Ammon's horn (tissue), 1 donor: ENCODE data around the gene MYLK3.

Experiments used
- DNase-seq: peaks from one replicate; pipeline ENCODE4 v3.0.0-alpha.2; 2016; ENCODE audit warnings: low spot score

The MYLK3 gene

DNA sequence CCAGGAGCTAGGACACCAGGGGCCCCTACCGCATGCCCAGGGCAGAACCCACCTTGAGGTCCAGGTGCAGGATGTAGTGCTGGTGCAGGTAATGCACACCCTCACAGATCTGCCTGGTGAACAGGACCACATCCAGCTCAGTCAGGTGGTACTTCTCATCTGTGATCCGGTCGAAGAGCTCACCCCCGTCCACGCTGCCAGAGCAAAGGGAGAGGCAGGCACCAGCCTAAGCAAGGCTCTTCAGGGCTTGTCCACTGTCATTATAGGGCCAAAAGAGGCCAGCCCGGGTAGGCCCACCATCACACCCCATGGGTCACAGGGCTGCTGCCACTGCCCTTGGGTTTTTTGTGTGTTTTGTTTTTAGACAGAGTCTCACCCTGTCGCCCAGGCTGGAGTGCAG lies 21.0 kb downstream of the MYLK3 start:
- no peak for DNase-seq

DNA sequence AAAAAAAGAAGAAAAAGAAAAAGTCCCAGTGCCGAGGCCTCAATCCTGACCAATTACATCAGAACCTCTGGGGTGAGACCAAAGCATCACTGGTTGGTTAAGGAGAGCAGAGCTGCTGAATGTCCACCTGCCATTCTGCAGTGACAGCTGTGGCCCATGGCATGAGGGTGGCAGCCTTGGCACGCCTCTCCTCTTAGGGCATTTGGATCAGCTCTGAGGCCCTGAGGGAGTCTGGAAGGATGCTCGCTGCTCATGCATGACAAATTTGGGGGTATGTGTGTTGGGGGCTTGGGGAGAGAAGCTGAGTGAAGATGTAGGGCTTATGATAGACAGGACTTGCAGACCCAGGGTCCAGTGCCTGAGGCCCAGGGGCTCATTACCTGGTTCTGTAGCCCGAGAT lies 26.3 kb downstream of the MYLK3 start:
- DNase-seq = no peak

DNA sequence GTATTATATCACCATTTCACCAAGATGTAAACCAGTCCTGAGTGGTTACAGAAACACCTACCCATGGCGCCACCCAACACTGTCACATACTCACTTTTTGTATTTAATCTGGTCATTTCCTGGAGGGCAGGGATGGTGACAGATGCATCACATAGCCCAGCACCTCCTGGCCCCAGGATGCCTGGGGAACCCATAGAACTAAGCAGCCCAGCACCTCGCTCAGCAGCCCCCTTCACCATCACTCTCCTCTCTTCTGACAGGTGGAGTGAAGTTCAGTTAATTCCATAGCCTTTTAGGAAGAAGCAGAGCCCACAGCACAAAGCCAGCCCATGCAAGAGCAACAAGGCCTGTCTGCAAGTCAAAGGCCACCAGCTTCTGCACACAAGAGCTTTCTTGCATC lies 27.5 kb downstream of the MYLK3 start:
- no peak for DNase-seq

DNA sequence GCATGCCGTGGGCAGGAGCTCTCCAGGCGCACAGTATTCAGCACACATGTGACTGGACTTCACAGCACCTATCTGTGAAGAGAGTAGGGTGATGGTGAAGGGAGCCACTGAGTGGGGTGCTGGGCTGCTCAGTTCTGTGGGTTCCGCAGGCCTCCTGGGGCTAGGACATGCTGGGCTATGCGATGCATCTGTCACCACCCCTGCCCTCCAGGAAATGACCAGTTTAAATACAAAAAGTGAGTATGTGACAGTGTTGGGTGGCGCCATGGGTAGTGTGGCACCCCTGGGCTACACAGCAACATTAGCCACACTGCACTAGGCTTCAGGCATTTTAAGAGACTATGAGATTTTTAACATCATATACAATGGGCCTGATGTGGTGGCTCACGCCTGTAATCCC lies 28.6 kb downstream of the MYLK3 start:
- no peak for DNase-seq

DNA sequence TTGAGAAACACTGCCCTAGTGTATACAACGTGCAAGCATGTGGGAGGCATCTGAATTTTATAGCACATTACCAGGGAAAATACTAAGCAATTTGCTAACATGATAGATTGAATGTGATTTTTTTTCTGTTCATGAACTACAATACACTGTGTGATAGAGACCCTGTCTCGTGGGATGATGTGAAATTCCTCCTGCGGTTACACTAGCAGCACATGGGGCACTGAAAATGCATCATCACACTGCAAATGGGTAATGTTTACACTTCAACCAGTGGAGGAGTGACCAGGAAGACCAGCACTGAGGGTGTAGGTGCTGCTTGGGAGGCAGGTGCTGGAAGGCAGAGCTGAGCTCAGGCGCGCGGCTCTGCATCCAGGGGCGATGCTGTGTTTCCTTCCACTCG lies 29.9 kb downstream of the MYLK3 start:
- DNase-seq = no peak

DNA sequence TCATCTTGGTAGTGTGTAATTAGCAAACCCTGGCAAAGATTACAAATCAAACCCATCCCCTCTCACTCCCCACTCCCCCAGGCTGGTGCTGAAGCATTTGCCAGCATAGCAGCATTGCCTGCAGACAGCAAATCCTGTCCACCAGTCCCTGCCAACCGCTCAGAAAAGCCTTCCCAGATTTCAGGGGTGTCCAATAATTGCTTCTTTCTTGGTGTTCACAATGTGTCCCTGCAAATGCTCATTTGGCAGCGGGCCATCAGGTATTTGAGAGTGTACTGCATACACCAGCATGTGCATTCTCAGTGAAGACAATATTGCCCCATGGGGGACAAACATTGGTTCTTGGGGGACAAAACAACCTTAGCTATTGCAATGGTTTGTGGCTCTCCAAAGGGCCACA lies 30.5 kb downstream of the MYLK3 start:
- DNase-seq = no peak

DNA sequence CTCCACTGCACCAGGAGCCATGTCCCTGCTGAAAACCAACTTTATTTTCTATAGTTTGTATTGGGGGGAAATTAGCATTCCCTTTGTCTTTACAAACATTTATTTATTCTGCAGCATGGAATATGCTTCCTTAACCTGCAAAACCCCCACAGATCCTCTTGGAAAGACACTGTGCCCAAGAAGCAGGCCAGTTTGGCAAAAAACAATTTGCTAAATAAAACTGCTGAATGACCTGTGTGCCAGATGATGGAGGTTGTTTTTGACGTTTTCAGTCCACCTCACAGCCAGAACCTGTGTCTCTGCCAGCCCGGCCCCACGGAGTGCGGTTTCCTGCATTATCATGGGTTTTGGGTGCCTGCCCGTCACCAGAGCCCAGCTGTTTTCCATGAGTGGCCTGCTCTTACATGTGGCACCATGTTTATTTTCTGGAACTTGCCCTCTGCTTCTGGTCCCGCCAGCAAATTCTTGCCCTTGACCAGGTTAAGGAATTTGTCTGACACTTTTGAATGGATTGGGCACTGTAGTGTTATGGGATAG lies 32.3 kb downstream of the MYLK3 start:
- DNase-seq = no peak

DNA sequence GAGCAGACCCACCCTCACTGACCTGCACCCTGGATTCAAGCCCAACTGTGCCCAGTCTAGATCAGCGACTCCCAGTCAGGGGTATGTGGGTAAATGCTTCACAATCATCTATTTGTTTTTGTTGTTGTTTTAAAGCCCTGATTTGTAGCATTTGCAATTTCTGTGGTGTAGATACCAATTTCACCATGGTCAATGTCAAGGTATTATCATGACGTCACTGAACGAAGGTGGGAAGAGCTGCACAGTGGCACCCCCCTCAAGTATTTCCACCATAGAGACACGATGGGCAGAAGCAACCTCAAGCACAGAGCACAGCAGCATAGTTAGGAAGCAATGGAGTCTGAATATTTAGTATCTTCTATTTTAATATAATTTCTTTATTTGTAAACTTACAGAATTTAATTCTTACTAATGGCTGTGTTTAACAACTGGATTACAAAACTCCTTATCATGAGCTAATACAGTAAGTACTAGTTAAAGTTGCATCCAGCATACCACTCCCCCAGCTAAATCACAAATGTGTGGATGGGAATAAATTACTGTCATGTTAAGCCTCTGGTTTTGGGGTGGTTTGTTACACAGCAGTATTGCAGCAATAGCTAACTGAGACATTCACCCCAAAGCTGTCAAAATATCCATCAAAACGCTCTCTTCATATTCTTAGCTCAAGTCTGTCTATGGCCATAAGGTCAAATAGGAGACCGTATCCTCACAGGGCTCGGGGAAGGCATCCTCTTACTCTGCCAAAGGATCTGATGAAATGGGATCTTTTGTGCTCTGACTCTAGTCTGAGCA lies 33.1 kb downstream of the MYLK3 start:
- DNase-seq = no peak

DNA sequence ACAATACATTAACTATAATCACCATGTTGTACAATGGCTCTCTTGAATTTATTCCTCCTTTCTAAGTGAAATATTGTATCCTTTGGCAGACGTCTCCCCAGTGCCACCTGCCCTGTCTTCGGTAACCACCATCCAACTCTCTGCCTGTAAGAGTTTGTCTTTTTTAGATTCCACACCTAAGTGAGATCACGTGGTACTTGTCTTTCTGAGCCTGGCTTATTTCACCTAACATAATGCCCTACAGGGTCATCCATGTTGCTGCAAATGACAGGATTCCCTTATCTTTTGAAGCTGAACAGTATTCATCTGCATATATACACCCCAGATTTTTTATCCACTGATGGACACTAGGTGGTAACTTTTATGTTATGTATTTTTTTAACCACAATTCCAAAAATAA lies 34.5 kb downstream of the MYLK3 start:
- no peak for DNase-seq

DNA sequence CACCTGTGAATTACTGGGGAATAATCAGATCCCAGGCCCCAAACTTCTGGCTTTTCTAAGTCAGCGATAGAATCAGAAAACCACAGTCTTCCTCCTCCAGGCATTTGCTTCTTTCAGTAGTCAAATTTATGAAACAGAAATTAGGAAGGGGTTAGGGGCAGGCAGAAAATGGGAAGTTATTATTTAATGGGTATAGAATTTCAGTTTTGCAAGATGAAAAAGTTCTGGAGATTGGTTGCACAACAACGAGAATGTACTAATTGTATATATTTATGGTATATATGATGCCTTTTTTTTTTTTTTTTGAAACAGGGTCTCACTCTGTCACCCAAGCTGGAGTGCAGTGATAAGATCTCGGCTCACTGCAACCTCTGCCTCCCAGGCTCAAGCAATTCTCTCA lies 35.2 kb downstream of the MYLK3 start:
- DNase-seq = no peak

DNA sequence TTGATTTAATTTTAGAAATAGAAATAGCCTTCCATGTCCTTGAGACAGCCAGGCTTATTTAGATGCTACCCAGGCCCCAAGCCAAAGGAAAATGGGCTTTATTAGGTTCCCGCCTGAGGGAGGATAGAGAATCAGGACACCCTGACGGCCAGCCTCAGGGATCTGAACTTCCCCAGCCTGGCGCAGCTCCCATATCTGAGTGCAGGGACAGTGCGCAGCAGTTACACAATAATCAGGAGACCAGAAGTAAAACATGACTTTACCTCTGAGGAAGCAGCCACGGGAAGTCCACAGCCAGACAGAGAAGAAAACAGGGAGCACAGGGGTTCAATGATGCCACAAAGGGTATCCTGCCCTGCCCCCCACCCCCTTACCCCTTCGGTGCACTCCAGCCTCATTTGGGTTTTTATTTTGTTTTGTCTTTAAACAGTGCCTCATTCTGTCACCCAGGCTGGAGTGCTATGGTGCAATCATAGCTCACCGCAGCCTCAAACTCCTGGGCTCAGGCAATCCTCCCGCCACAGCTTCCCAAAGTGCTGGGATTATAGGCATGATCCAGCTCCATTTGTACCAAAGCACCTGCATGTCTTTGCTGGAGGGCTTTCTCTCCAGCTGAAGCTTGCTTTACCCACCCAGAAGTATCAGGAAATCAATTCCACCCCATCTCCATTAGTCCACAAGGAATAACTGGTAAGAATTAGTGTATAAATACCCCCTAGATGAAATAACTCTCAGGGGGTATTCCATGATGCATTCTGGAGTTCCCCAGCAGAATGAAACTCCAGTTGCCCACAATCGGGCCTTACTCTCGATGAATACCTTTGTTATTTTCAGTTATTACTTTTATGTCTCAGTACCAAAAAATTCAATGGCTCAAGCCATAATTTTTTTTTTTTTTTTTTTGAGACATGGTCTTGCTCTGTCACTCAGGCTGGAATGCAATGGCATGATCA lies 36.8 kb downstream of the MYLK3 start:
- no peak for DNase-seq

DNA sequence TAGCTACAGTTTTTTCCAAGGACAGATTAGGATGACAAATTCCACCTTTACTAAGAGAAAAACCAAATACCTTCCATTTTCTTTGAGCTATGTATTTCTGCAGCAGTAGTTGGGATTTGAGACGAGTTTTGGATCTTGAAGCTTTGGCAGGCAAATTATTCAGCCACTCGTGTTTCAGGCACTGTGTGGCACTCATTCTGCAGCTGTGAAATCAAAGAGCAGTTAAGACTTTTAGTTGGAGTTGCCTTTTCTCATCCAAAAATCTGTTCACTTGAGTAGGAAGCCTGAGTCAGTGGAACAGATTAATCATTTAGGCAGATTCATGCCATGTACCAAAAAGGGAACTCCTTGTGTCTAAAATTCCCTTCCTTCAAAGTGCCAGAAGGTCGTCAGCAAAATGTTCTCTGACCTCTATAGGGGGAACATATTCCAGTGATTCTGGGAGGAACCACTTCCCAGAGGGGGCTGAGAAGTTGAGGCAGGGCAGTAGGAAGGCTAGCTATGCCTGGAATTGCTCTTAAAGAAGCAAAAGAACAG lies 38.6 kb downstream of the MYLK3 start:
- DNase-seq = no peak

DNA sequence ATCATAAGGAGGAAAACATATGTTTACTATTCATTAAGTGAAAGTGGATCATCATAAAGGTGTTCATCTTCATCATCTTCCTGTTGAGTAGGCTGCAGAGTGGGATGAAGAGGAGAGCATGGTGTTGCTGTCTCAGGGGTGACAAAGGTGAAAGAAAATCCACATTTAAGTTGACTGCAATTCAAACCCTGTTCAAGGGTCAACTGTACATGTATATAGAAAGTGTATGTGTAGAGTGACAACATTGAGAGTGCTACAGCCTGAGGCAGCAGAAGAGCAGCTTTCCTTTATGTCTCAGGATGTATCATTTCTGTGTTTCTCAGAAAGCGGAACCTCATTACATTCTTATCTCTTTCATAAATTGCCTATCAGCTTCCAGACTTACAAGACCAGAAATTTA lies 41.5 kb downstream of the MYLK3 start:
- no peak for DNase-seq

DNA sequence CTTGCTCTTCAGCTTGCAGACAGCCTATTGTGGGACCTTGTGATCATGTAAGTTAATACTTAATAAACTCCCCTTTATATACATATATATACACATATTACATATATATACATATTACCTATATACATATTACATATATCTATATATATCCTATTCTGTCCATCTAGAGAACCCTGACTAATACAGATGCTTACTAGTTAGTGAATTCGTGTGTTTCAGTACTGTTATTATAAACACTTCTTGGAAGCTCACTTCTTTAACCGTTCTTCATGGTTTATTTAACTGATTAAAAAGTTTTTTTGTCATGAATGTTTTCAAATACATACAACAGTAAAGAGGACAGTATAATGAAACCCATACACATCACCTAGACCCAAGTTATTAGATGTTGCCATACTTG lies 46.1 kb downstream of the MYLK3 start:
- no peak for DNase-seq

DNA sequence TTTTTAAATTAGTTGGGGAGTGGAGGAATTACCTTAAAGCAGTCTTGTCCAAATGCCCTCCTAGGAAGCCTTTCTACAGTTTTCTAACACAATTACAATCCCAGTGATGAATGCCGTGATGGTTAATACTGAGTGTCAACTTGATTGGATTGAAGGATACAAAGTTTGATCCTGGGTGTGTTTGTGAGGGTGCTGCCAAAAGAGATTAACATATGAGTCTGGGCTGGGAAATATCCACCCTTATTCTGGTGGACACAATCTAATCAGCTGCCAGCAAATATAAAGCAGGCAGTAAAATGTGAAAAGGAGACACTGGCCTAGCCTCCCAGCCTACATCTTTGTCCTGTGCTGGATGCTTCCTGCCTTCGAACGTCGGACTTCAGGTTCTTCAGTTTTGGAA lies 46.5 kb downstream of the MYLK3 start:
- DNase-seq = no peak

DNA sequence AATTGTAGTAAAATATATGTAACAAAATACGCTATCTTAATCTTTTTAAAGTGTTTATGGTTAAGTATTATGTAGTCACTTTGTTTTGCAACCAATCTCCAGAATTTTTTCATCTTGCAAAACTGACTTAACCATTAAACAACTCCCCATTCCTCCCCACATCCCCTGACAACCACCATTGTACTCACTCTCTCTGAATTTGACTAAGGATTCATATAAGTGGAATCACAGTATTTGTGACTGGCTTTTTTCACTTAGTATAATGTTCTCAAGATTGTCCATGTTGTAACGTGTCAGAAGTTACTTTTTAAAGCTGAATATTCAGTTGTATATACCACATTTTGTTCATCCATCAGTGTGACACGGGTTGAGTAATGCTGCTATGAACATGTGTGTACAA lies 48.1 kb downstream of the MYLK3 start:
- DNase-seq = no peak

DNA sequence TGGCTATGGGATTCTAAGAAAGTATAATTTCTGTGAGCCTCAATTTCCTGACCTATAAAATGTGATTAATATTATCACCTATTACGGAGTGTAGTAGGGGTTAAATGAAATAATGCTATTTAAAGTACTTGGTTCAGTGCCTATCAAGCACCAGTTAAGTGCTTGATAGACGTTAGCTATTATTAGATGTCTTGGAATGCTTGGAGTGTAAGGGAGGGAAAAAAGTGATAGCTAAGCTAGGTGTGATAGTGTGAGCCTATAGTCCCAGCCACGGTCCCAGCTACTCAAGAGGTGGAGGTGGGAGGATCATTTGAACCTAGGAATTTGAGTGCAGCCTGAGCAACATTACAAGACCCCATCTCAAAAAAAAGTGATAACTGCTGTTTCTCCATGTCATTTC lies 51.2 kb downstream of the MYLK3 start:
- no peak for DNase-seq

DNA sequence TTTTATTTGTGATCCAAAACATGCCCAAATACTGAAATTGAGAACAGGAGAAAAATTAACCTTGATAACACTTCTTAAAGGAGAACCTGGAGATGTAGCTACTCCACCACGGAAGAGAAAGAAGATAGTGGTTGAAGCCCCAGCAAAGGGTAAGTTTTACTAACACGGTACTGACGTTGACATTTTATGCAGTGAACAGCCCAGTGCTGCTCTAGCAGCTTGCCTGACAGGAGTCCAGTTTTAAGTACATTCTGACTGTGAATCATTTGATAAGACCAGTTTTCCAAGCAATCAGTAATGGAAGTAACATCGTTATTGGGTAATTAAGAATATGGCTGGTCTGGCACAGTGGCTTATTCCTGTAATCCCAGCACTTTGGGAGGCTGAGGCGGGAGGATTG lies 52.2 kb downstream of the MYLK3 start:
- DNase-seq = no peak

DNA sequence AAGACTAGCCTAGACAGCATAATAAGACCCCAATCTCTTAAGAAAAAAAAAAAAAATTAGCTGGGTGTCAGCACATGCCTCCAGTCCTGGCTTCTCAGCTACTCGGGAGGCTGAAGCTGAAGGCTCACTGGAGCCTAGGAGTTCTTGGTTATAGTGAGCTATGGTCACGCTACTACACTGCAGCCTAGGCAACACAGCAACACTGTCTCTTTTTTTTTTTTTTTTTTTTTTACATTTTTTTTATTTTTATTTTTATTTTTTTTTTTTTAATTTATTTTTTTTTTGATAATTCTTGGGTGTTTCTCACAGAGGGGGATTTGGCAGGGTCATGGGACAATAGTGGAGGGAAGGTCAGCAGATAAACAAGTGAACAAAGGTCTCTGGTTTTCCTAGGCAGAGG lies 54.5 kb downstream of the MYLK3 start:
- no peak for DNase-seq

DNA sequence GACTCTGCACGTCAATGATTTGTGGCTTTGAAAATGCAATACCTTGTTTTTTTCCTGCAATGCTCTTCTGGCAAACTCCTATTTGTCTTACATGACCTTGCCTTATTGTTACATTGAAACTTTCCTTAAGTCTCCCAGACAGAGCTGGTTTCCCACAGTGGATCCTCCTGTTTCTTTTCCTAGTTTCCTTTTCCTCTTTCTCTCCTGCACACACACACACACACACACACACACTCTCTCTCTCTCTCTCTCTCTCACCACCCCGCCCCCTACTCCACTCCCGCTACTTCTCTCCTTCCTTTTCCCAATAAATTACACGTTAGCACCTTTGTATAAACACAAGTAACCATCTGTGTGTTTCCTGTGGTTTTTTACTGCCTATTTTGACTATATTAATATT lies 56.4 kb downstream of the MYLK3 start:
- no peak for DNase-seq

DNA sequence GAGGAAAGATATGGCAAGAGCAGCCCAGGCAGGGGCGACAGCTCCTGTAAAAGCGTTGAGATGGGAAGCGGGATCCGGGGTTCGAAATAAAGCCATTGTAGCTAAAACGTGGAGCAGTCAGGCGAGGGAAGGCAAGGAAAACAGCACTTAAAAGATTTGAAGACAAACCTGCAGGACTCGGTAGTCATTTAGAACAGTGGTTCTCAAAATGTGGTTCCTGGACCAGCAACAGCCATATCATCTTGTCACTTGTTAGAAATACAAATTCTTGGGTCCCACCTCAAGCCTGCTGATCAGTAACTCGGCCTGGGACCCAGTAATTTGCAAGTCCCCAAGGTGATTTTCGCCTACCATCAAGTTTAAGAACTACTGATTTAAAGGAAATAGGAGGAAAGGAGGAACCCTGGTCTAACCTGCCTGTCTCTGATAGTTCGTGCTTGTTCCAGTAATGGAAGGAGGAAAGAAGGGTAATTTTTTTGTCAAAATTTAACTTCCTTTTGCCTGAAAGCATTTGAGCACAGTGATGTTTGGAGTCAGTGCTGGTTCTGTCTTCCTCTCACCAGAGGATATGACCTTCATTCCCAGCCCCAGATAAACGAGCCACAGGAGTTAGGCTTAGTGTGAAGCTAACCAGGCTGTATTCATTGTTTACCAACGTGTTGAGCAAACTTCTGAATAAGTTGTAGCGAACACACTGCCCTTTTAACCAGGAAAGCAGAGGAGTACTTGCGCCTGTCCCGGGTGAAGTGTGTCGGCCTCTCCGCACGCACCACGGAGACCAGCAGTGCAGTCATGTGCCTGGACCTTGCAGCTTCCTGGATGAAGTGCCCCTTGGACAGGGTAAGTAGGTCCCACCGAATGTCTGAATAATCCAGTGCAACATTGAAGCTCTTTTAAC lies 57.6 kb downstream of the MYLK3 start:
- DNase-seq = no peak
